HG02763 (cell line): ENCODE measurements around the gene CFAP410.
"Not testable (repeated sequence)": the region's sequence is repeated elsewhere in the genome, so short reads cannot be mapped to it uniquely, and the experiment has no call there.

Experiments
- ATAC-seq: cut with Tn5 transposase; IDR thresholded peaks from one replicate; pipeline ENCODE4 v1.9.1; 2021; ENCODE audit warnings: mild to moderate bottlenecking, moderate library complexity; ENCODE audit not compliant: unreplicated experiment

Gene CFAP410

DNA sequence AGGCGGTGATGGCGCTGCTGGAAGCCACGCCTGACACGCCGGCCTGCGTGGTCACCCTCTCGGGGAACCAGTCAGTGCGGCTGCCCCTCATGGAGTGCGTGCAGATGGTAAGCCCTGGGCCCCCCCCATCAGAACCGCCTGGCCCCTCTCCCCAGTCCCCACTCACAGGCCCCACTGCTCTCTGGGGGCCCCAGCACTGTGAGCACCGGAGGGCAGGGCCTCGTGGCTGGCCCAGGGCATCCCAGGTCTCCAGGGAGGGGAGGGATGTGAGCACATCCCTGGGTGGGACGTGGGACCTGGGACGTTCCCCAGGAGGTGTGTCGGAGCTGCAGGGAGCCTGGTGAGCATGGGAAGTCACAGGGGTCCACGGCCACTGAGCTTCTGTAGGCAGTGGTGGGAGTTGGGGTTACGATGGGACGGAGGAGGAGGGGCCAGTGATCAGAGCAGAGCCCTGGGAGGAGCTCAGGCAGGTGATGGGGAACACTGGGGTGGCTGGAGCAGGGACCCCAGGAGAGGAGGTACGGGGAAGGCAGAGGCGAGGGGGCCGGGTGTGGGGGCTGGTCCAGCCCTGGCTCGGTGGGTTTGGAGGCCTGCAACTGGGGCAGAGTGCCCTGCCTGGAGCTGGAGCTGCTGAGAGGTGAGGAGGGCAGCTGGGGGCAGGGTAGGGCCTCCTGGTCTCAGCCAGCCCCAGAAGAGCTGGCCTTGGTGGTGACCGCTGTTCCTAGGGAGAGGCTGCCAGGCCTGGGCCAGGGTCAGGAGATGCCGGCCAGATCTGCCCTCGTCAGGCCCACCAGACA is 20.5 kb downstream of the CFAP410 start:
- no peak for ATAC-seq

DNA sequence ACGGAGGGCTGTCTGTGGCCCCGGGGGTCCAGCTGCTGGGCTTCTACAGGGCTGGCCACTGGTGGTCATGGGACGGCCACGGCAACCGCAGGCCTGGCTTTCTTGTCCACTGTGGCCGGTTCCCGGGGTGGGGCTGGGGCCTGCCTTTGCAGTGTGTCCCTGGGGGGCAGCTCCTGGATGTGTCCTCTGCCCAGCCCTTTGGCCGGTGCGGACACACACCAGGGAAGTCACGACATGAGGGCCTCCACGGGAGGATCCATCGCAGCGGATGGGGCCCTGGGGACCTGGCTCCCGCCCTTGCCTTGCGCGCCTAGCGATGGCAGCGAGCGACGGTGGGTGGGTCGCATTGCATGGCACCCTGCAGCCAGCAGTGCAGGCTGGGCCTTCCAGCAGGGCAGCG is 21.3 kb downstream of the CFAP410 start:
- ATAC-seq, result no peak

DNA sequence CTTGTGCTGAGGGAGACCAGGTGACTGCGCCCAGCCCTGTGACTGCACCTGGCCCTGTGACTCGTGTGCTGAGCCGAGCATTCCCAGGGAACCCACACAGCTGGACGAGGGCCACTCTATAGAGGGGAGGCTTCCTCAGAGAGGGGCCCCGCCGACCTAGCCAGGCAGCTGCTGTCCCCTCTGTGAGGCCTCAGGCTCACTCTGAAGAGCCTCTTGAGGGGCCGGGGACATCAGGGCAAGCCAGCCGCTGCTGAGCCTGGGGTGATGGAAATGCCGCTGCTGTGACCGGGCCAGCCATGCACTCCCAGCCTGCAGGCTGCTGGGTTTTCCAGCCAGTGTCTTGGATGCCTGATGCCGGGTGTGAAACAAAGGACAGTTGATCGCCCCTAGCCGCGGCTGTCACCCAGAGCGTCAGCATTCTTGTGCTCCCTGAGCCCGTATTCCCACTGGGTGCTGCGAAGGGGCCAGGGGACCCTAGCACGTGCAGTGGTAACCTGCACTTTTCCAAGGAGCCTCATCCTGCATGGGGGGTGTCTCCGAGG is 21.9 kb downstream of the CFAP410 start:
- no peak for ATAC-seq

DNA sequence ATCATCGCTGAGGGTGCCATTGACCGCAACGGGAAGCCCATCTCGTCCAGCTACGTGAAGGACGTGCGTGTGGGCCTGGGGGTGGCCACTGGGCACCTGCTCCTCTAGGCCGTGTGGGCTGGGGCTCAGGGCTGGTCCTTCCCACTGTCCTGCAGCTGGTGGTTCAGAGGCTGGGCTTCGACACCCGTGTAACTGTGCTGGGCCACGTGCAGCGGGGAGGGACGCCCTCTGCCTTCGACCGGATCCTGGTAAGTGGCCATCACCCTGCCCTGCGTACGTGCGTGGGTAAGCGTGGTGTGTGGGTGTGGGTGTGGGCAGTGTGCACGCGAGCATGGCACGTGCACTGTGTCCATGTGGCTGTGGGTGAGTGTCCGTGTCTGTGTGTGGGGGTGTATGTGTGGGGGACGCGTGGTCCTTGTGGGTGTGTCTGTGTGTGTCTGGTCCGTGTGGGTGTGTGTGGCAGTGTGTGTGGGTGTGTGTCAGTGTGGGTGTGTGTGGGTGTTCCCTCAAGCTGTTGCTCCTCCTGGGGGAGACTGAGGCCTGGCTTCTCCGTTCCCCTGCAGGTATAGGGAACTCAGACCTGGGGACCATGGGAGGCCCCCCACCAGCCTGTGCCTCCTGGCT is 22.8 kb downstream of the CFAP410 start:
- ATAC-seq, result no peak

DNA sequence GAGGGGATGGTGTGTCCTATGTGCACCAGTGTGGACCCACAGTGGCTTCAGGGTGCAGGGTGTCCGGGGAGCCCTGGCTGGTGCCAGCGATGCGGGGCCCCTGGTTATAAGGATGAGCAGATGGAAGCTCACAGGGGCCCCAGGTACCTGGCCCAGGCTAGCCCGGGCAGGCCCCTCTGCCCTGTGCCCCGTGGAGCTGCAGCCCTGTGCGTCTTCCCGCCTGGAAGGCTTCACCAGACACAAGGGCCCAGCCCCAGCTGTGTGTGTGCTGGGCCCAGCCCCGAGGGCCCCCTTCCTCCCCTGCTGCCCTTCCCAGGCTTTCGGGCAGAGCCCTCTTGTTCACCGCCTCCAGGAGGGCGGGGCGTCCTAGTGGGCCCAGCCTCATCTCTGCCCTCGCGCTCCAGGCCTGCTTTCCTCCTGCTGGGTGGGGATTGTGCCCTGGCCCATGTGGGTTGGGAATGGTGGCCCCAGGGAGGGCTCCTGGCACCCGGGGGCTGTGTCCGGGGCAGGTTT is 23.4 kb downstream of the CFAP410 start:
- no peak for ATAC-seq

DNA sequence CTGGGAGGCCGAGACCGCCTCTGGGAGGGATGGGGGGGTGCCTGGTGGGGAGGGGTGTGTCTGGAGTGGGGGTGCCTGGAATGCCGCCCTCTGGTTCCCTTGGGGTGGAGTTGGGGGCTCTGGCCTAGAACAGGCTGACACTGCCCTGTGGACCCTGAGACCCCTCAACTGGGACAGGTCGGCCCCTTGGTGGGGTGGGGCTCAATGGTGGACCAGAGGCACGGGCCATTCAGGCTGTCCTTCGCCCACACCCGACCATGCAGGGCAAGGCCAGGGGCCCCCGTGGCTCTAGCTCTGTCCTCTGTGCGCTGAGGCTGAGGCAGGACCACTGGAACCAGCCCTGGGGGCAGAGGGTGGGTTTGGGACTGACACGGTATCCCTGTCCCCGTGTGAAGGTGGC is 24.6 kb downstream of the CFAP410 start:
- no peak for ATAC-seq

DNA sequence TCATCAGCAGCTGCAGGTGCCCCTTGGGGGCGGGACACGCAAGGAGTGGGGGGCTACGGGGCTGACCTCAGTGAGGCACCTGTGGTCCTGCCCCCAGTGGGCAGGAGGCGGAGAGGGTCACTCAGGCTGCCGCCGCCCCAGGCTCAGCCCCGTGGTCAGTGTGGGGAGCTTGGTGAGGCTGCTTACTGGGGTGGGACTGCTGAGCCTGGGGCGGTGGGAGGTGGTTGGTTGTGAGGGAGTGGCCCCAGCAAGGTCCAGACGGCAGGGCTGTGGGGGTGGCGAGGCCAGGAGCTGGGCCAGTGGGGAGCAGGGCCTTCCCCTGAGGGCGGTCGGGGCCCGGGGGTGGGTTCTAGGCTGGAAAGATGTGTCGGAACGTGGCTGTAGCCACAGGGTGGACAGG is 25.1 kb downstream of the CFAP410 start:
- no peak for ATAC-seq

DNA sequence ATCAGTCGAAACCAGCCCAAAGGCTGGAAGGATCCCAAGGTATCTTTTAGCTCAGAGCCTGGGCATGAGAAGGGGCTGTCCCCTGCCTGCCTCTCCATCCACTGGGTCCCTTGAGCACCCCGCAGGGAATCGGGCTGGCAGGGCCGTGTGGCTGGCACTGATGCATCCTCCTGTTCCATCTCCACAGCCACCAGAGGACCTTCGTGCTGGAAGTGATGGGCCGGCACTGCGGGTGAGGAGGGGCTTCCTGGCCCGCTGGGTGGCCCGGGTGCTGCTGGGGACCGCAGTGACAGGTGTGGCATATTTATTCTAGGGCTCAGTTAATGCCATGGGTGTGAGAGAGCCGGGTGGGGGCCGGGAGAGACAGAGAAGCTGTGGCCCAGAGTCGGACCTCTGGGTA is 25.7 kb downstream of the CFAP410 start:
- no peak for ATAC-seq

DNA sequence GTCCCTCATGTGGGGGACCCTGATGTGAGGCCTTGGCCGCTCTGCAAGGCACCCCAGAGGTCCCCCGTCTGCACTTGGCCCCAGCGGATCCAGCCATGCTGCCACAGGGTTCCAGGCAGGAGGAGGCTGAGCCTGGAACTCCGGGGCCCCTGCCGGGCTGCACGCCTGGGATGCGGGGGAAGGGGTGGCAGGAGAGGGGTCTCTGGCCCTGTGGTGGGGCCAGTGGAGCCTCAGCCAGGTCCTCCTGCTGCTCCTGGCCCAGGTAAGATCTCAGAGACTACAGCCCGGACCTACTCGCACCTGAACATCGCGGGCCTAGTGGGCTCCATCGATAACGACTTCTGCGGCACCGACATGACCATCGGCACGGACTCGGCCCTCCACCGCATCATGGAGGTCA is 26.5 kb downstream of the CFAP410 start:
- ATAC-seq, result no peak

DNA sequence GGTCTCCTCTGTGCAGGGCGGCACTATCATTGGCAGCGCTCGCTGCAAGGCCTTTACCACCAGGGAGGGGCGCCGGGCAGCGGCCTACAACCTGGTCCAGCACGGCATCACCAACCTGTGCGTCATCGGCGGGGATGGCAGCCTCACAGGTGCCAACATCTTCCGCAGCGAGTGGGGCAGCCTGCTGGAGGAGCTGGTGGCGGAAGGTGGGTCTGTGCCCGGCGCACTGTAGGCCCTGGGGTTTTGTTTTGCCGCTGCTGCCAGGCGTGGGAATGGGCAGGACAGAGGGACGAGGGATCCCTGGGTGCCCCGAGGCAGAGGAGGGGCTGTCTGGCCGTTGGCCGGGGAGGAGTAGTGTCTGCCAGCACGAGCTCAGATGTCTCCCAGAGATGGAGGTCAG is 27.1 kb downstream of the CFAP410 start:
- no peak for ATAC-seq

DNA sequence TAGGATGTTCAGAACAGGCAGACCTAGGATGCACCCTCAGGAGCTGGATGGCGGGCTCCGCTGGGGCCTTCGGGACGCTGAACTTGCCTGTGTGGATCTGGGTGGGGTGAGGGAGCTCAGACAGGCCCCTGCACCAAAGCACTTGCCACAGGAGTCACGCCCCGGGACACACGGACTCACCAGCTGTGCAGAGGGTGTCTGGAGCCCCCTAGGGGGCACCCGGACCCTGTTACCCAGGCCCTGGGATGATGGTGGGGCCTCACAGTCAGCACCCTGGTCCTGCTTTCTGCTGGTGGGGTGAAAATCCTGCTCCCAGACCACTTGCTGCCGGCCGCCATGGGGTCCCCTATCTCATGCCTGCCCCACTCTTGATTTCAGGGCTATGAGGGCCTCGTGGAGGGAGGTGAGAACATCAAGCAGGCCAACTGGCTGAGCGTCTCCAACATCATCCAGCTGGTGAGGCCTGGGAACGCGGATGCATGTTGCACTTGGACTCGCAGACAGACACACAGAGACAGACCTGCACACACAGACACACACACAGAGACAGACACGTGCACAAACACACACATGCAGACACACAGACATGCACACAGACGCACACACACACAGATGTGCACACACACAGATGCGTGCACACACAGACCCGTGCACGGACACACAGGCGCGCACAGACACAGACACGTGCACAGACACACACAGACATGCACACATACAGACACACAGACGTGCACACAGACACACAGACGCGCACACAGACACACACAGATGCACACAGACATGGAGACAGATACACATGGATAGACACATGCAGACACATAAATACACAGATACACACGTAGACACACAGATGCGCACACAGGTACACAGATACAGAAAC is 28.3 kb downstream of the CFAP410 start:
- no peak for ATAC-seq

DNA sequence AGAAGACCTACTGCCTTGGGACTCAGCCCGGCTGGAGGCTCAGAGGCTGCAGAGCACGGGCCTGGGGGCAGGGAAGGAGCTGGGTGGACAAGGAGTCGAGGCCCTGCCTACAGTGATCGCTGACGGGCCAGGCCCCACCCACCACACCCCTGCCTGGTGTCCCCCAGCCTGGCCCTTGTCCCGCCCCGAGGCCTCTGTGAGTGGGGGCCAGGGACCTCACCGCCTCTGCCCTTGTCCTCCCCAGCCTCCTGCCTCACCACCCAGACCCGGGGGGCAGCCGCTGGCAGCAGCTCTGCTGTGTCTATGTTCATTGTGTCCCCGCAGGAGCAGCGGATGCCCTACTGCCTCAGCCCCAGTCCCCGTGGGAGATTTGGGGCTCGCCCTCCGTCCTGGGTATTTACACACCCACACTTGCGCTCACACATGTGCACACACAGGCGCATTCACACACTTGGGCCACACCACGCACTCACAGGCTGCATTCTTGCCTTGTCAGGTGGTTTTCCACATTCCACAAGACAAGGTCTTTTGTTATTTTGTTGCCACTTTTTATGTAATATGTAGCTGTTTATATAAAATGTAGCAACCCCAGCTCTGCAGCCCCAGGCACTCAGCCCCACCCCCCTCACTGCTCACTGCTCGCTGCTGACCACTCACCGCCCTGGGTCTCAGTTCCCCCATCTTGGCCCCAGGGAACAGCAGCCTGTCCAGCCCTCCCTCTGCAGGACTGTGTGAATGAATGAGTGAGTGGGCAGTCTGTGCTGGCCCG is 32.1 kb downstream of the CFAP410 start:
- ATAC-seq, result no peak

DNA sequence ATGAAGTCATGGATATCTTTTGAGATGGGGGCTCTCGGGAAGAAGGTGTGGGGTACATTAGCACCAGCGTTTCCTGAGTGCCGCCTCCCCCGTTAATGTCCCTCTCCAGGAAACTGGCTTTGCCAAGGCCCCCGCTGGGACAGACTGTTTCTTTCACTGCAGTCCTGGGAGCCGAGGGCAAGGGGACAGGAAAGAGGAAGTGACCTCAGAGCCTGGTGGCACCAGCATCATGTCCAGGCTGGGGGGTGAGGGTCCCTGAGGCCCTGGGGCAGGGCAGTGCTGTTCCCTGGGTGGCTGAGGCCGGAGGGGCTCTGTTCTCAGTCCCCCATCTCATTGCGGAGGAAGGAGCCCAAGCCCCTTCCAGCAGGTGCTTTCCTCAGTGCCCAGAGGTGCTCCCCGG is 33.5 kb downstream of the CFAP410 start:
- ATAC-seq, result no peak

DNA sequence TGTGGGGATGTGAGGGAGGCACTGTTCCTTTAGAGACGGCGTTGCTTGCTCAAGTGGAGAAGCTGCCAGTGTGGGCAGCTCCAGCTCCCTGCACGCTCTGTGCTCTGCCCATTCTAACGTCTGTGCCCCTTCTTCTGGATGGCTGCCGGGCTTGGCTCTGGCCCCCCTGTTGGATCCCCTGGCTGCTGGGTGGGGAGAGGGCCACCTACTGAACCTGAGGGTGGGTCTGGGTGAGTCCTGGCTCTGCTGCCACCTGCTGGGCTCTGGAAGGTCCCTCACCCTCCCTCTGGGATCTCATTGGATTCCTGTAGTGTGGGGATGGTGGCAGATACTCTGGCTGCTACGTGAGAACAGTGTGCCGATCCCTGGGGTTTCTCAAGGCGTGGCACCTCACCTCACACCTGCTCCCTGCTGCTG is 34.3 kb downstream of the CFAP410 start:
- no peak for ATAC-seq

DNA sequence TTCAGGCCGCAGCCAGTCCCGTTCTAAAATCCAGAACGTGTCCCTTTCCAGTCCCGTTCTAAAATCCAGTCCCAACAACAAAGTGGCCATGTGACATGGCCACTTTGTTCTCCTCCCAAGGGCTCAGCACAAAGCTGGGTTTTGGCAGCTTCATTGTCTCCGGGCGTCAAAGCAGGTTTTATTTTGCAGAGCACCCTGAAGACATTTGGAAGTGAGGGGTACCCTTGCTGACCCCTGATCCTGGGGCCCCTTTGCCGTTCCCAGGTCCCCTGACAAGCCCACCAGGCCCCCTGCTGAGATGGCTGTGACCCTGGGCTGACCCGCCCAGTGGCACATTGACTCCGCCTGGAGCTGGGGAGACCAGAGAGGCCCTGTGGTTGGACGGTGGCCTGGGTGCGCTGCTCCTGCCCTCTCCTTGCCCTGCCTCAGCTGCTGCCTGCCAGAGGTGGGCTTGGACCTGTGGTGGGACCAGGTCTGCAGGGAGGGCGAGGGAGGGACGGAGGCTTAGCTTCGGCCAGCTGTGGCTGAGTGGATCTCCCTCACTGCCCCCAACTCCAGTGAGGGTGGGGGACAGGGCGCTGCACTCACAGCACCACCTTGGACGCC is 35.1 kb downstream of the CFAP410 start:
- ATAC-seq, result no peak

DNA sequence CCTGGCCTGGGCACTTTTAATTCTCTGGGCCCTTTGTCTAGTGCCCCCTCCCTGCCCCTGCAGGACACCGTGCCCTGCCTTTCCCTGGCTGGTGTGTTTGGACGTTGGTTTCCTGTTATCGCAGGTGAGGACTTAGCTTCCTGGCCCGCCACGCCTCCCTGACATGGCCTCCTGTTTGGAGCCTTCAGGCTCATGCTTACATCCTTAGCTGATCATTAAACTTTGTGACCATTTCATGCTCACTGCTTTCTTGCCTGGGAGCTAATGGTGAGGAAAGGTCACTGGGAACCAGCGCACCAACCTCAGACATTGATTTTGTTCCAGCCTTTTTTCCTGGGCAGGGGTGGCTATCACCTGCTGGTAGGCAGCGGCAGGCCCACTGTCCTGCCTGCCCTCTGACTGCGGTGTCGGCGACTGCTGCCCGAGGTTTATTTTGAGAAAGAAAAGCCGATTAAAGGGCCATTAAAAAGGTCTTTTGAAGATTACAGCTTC is 35.7 kb downstream of the CFAP410 start:
- no peak for ATAC-seq

DNA sequence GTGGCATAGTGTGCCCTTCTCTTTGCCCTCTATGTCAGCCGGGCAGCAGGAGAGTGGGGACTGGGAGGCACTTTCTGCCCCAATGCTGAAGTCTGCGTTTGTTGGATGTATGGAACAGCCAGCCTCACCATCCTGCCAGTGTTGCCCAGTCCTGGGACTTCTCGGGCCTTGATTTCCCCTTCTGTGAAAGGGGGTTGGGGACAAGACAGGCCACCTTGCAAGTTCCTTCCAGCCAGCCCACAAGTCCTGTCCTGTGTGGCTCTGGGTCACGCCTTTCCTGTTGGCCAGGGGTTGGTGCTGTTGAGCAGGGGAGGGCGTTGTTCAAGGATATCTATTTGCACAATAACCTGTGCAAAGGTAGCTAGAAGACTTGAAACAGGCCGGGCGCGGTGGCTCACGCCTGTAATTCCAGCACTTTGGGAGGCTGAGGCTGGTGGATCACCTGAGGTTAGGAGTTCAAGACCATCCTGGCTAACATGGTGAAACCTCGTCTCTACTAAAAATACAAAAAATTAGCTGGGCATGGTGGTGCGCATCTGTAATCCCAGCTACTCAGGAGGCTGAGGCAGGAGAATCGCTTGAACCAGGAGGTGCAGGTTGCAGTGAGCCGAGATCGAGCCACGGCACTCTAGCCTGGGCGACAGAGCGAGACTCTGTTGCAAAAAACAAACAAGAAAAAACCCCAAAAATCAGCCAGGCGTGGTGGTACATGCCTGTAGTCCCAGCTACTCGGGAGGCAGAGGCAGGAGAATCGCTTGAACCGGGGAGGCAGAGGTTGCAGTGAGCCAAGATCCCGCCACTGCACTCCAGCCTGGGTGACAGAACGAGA is 36.4 kb downstream of the CFAP410 start:
- ATAC-seq, result not testable (repeated sequence)

DNA sequence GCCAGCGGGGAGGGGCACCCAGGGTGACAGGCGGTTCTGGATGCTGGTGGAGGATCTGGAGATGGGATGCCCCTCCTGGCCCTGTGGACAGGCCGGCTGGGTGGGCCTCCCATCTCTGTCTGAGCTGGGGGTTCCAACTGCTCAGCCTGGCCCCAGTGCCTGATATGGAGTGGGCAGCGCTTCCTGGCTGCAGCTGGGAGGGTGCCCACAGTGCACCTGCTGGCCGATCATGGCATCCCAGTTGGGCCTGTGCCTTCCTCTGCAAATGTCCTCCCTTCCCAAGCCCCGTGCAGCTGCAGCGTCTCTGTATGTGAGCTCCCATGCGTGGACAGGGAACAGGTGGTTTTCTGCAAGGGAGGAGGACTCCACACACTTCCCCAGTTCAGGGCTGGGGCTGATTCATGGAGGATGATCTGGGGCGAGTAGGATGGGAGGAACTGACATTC is 37.2 kb downstream of the CFAP410 start:
- ATAC-seq, result no peak

DNA sequence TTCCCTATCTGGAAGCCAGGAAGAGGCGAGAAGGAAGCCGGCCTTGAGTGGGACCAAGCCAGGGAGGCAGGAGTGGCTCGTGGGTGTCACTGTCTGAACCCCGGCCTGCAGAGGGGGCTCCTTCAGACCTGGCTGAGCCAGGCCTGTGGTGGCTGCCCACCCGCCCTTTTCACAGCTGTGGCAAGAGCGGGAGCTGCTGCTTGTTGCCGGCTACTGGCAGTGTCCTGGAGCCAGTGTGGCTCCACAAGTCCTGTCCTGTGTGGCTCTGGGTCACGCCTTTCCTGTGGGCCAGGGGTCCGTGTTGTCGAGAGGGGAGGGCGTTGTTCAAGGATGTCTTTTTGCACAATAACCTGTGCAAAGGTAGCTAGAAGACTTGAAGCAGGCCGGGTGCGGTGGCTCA is 38.0 kb downstream of the CFAP410 start:
- no peak for ATAC-seq
